HCT116 (cell line): Measurements from ENCODE around the gene VAMP3.

ENCODE experiments used
- EGR1 ChIP-seq: IDR thresholded peaks from 2 replicates; pipeline ENCODE4 v1.6.1; 2012; ENCODE audit warnings: low read depth
- EZH2 ChIP-seq: fragments of 200-600 bp; sonication (generic); IDR thresholded peaks from 2 replicates; pipeline ENCODE4 v1.6.1; 2017; ENCODE audit warnings: antibody characterized with exemption, mixed run types
- POLR2A ChIP-seq: IDR thresholded peaks from 2 replicates; pipeline ENCODE4 v1.7.0; 2011; ENCODE audit warnings: borderline replicate concordance; ENCODE audit not compliant: insufficient read depth, insufficient read length; ENCODE audit errors: extremely low read depth
- TF ChIP-seq, protein P1 (sequence below), 3 experiments: fragments of 200-600 bp in 1 of 3; sonication (generic) in 1 of 3; IDR thresholded peaks in 2 of 3; conservative IDR thresholded peaks in 1 of 3; 2 replicates each; pipeline ENCODE4 v1.5.1; 2012 to 2017; ENCODE audit warnings: low read depth in 2 of 3, low read length in 2 of 3, antibody characterized with exemption in 1 of 3, borderline replicate concordance in 1 of 3, control low read depth in 1 of 3, mild to moderate bottlenecking in 1 of 3, mixed read lengths in 1 of 3, mixed run types in 1 of 3, moderate library complexity in 1 of 3; ENCODE audit not compliant: insufficient read depth in 1 of 3

DNA sequence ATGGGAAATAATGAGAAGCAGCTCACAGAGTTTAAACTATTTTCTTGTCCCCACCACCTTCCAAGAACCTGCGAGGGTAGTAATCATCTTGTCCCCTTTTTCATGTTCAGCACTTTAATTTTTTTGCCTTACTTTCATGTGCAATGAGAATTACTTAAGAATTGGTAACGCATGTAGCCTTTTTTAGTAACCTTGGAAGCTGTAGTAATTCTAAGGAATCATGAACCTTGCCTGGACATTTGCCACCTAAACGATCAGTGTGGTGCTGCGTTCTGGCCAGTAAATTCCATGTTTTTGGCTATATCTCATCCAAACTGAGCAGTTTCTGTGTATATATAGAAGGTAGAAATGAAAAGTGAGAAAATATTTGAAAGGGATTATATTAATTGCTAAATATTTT is 3.9 kb upstream of the VAMP3 start:
- TF ChIP-seq, protein P1, sequence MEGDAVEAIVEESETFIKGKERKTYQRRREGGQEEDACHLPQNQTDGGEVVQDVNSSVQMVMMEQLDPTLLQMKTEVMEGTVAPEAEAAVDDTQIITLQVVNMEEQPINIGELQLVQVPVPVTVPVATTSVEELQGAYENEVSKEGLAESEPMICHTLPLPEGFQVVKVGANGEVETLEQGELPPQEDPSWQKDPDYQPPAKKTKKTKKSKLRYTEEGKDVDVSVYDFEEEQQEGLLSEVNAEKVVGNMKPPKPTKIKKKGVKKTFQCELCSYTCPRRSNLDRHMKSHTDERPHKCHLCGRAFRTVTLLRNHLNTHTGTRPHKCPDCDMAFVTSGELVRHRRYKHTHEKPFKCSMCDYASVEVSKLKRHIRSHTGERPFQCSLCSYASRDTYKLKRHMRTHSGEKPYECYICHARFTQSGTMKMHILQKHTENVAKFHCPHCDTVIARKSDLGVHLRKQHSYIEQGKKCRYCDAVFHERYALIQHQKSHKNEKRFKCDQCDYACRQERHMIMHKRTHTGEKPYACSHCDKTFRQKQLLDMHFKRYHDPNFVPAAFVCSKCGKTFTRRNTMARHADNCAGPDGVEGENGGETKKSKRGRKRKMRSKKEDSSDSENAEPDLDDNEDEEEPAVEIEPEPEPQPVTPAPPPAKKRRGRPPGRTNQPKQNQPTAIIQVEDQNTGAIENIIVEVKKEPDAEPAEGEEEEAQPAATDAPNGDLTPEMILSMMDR (IDR thresholded peaks at IDR 0.05 in 2 of 3, conservative IDR thresholded peaks at IDR 0.05 in 1 of 3; ENCODE audit: borderline replicate concordance in 1 of 3, insufficient read depth in 1 of 3, low read depth in 2 of 3, low read length in 2 of 3) = no peak
- TF ChIP-seq EZH2 (no peak), EGR1 (no peak), POLR2A (no peak)
